BLaER1 (cell line): Measurements from ENCODE around the gene TYMS.

Experiments used
- H3K27ac ChIP-seq: shearing (Covaris generic); formaldehyde crosslinking; 2 replicates; pipeline ENCODE4 v1.8.1; 2022
- H3K27me3 ChIP-seq: shearing (Covaris generic); formaldehyde crosslinking; 2 replicates; pipeline ENCODE4 v1.8.1; 2022
- H3K36me3 ChIP-seq: shearing (Covaris generic); formaldehyde crosslinking; 2 replicates; pipeline ENCODE4 v1.8.1; 2022
- H3K4me1 ChIP-seq: shearing (Covaris generic); formaldehyde crosslinking; 2 replicates; pipeline ENCODE4 v1.8.1; 2022
- H3K4me2 ChIP-seq: shearing (Covaris generic); formaldehyde crosslinking; 2 replicates; pipeline ENCODE4 v1.8.1; 2022
- H3K4me3 ChIP-seq: shearing (Covaris generic); formaldehyde crosslinking; 2 replicates; pipeline ENCODE4 v1.8.1; 2022
- H3K9ac ChIP-seq: shearing (Covaris generic); formaldehyde crosslinking; 2 replicates; pipeline ENCODE4 v1.8.1; 2022
- H3K9me3 ChIP-seq: shearing (Covaris generic); formaldehyde crosslinking; 2 replicates; pipeline ENCODE4 v1.8.1; 2022
- H4K20me1 ChIP-seq: shearing (Covaris generic); formaldehyde crosslinking; 2 replicates; pipeline ENCODE4 v1.8.1; 2022
- Cebpa-rat ChIP-seq: shearing (Covaris generic); IDR thresholded peaks from 2 replicates; pipeline ENCODE4 v1.8.1; 2022

The TYMS gene

DNA sequence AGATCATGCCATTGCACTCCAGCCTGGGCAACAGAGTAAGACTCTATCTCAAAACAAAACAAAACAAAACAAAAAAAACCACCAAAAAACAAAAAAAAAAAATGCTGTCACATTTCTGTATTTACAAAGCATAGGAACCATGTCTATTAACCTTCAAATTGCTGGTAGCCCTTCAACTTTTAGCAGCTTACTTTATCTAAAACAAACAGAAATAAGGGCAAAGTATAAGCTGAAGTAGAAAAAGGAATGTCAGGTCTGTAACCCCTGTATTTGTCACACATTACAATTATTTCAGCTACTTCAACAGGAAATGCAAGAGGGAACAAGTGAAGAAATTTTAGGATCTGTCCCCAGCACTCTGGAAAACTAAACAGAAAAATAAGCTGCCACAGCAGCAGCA, 25.4 kb downstream of the TYMS start:
- no peak overlapping the region for H3K4me2 ChIP-seq
- peaks cover 10% of the 10 kb centered on the region for H3K4me1 ChIP-seq
- no peak for TF ChIP-seq Cebpa-rat
- no peaks in the 10 kb centered on the region for H4K20me1 ChIP-seq
- H3K9ac ChIP-seq = no peak overlapping the region
- no peak overlapping the region for H3K27ac ChIP-seq
- no peak overlapping the region for H3K4me3 ChIP-seq
- peaks cover 23% of the 10 kb centered on the region for H3K36me3 ChIP-seq
- no peaks in the 10 kb centered on the region for H3K9me3 ChIP-seq
- no peaks in the 10 kb centered on the region for H3K27me3 ChIP-seq

DNA sequence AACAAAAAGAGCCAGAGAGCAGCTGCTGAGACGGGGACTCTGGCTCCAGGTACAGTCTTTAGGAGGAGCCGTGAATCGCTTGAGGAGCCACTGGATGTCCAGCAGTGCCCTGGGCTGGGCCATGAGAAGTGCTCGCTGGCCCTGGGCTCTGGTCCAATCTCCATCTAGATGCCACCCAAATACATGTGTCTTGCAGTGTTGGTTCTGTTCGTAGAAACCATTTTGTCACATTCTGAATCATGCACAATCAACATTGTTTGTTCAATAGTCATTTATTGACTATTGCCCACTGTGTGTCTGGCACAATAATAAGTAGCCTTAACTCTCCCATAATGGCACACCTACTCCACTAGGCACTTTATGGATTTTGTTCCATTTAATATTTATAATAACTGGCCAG, 26.1 kb downstream of the TYMS start:
- Histone ChIP-seq H3K27me3 (no peaks in the 10 kb centered on the region), H3K4me1 (peaks cover 10% of the 10 kb centered on the region), H3K4me3 (no peak overlapping the region), H3K27ac (no peak overlapping the region), H3K9ac (no peak overlapping the region), H3K9me3 (no peaks in the 10 kb centered on the region), H3K36me3 (peaks cover 18% of the 10 kb centered on the region), H3K4me2 (no peak overlapping the region), H4K20me1 (no peaks in the 10 kb centered on the region)
- no peak for TF ChIP-seq Cebpa-rat

GRCh38 chr18:685438-685837, 28.0 kb downstream of the TYMS start:
- no peaks in the 10 kb centered on the region for H4K20me1 ChIP-seq
- peaks cover 10% of the 10 kb centered on the region for H3K4me1 ChIP-seq
- H3K27ac ChIP-seq = no peak overlapping the region
- H3K4me2 ChIP-seq = no peak overlapping the region
- H3K9ac ChIP-seq = no peak overlapping the region
- no peaks in the 10 kb centered on the region for H3K27me3 ChIP-seq
- no peak for TF ChIP-seq Cebpa-rat
- H3K4me3 ChIP-seq = no peak overlapping the region
- no peaks in the 10 kb centered on the region for H3K9me3 ChIP-seq
- H3K36me3 ChIP-seq = peaks cover 16% of the 10 kb centered on the region; the same call in 1 of the 2 replicates

- no peak overlapping the region for H3K4me2 ChIP-seq
- no peak for TF ChIP-seq Cebpa-rat
- H3K27me3 ChIP-seq = no peaks in the 10 kb centered on the region
- H3K4me3 ChIP-seq = no peak overlapping the region
- H3K36me3 ChIP-seq = peaks cover 10% of the 10 kb centered on the region; the same call in 1 of the 2 replicates
- no peak overlapping the region for H3K9ac ChIP-seq
- H4K20me1 ChIP-seq = no peaks in the 10 kb centered on the region
- no peak overlapping the region for H3K27ac ChIP-seq
- H3K9me3 ChIP-seq = no peaks in the 10 kb centered on the region
- peaks cover 10% of the 10 kb centered on the region for H3K4me1 ChIP-seq
Observed at GRCh38 chr18:686339-687111, 29.1 kb downstream of the TYMS start.

GRCh38 chr18:688323-688722, 30.9 kb downstream of the TYMS start:
- no peaks in the 10 kb centered on the region for H3K9me3 ChIP-seq
- H3K4me2 ChIP-seq = no peak overlapping the region
- H4K20me1 ChIP-seq = no peaks in the 10 kb centered on the region
- TF ChIP-seq Cebpa-rat = no peak
- no peaks in the 10 kb centered on the region for H3K27me3 ChIP-seq
- no peak overlapping the region for H3K27ac ChIP-seq
- H3K36me3 ChIP-seq = peaks cover 17% of the 10 kb centered on the region
- H3K4me1 ChIP-seq = no peaks in the 10 kb centered on the region
- H3K9ac ChIP-seq = no peak overlapping the region
- no peak overlapping the region for H3K4me3 ChIP-seq

DNA sequence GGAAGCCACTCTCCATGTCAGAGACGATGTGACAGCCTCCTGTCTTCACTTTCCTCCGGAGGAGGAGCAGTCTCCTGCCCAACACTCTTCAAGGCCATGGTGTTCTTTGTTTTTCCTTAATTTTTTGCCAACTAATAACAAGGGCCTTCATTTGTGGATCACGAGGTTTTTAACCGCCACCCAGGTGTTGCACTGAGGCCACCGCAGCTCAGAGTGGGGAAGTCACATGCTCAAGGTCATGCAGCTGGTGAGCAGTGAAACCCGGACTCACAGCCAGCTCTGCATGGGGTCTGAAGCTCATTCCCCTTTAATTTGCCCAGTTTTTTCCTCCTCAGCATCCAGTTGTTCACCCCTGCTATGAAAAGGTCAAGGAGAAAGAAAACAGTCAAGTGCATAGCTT, 35.4 kb downstream of the TYMS start:
- peaks cover 26% of the 10 kb centered on the region for H3K36me3 ChIP-seq
- no peaks in the 10 kb centered on the region for H4K20me1 ChIP-seq
- no peak overlapping the region for H3K9ac ChIP-seq
- no peak overlapping the region for H3K4me2 ChIP-seq
- TF ChIP-seq Cebpa-rat = no peak
- H3K9me3 ChIP-seq = no peaks in the 10 kb centered on the region
- no peaks in the 10 kb centered on the region for H3K27me3 ChIP-seq
- no peak overlapping the region for H3K4me3 ChIP-seq
- no peaks in the 10 kb centered on the region for H3K4me1 ChIP-seq
- no peak overlapping the region for H3K27ac ChIP-seq

DNA sequence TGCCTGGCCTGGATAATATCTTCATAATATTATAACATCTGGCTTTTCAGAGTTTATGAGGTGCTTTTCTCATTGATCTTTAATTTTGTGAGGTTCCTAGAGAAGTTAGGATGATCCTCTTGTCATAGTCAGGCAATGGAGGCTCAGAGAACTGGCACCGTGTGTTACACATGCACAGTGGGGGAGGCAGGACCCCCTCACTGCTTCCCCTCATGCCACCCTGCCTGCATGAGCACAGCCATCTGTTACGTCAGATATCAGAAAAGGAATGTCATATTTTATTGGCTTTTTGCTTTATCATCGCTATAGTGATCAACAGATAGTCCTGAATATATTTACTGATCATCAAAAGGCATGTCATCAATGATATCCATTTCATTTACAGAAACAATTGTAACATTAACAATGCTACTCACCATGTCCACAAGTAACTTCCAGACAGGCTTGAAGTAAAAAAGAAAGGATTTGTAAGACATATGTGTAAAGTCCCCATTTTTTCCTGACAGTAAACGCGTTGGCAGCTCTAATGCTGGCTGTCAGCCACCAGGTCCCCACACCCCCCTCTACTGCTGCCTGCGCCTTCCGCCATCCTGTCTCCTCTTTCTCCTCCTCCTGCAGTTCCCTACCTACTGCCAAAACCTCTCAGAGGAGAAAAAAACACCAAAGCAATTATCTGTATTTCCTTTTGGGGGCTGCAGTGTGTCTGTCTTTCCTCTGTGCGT, 36.2 kb downstream of the TYMS start:
- Histone ChIP-seq H4K20me1 (no peaks in the 10 kb centered on the region), H3K9ac (no peak overlapping the region), H3K4me3 (no peak overlapping the region), H3K4me1 (no peaks in the 10 kb centered on the region), H3K4me2 (no peak overlapping the region), H3K27ac (no peak overlapping the region), H3K9me3 (no peaks in the 10 kb centered on the region), H3K27me3 (no peaks in the 10 kb centered on the region), H3K36me3 (peaks cover 28% of the 10 kb centered on the region)
- TF ChIP-seq Cebpa-rat = no peak

GRCh38 chr18:697012-697411, 39.6 kb downstream of the TYMS start:
- TF ChIP-seq Cebpa-rat = no peak
- Histone ChIP-seq H3K27me3 (no peaks in the 10 kb centered on the region), H3K9me3 (no peaks in the 10 kb centered on the region), H3K27ac (no peak overlapping the region), H4K20me1 (no peaks in the 10 kb centered on the region), H3K36me3 (peaks cover 30% of the 10 kb centered on the region), H3K4me3 (no peak overlapping the region), H3K4me2 (no peak overlapping the region), H3K9ac (no peak overlapping the region), H3K4me1 (no peaks in the 10 kb centered on the region)

GRCh38 chr18:697800-698199, 40.3 kb downstream of the TYMS start:
- no peak overlapping the region for H3K27ac ChIP-seq
- no peak overlapping the region for H3K4me2 ChIP-seq
- H3K9me3 ChIP-seq = no peaks in the 10 kb centered on the region
- H3K9ac ChIP-seq = no peak overlapping the region
- no peaks in the 10 kb centered on the region for H4K20me1 ChIP-seq
- no peaks in the 10 kb centered on the region for H3K27me3 ChIP-seq
- H3K36me3 ChIP-seq = peaks cover 26% of the 10 kb centered on the region
- no peak overlapping the region for H3K4me3 ChIP-seq
- TF ChIP-seq Cebpa-rat = no peak
- H3K4me1 ChIP-seq = no peaks in the 10 kb centered on the region

- H3K36me3 ChIP-seq = peaks cover 15% of the 10 kb centered on the region; the same call in 1 of the 2 replicates
- peaks cover 5% of the 10 kb centered on the region; the same call in 1 of the 2 replicates for H3K4me1 ChIP-seq
- H3K4me2 ChIP-seq = no peak overlapping the region
- H3K9ac ChIP-seq = no peak overlapping the region
- no peak overlapping the region for H3K27ac ChIP-seq
- no peaks in the 10 kb centered on the region for H3K9me3 ChIP-seq
- no peak overlapping the region for H3K4me3 ChIP-seq
- H4K20me1 ChIP-seq = no peaks in the 10 kb centered on the region
- no peaks in the 10 kb centered on the region for H3K27me3 ChIP-seq
- TF ChIP-seq Cebpa-rat = no peak
Observed at GRCh38 chr18:703213-703967, 45.9 kb downstream of the TYMS start.
